ENCODE results near the gene GRM8.
A peak's percentile ranks its signal among the peaks of the same experiment; 100 is the strongest.
"Not testable (repeated sequence)": the region's sequence is repeated elsewhere in the genome, so short reads cannot be mapped to it uniquely, and the experiment has no call there.

The GRM8 gene

DNA sequence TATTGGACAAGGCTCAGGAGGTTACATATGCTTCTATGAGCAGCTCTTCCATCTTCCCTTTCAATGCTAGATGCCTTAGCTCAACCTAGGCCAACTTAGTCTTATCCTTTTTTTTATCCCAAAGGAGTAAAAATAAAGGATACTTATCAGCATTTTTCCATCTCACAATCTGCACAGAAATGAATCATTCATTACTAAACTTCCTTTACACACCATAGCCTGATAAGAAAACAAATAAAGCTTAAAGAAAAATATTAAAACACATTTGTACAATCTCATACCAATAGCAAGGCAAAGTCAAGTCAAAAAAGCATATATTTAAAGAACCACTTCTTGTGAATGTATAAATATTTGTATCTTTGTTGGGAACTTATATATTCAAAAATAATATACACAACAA lies 407.4 kb downstream of the GRM8 start:
- H3K4me3 ChIP-seq (ENCODE audit: low read depth, low read length) = no peak overlapping the region
- DNase-seq (ENCODE audit: low read depth) = no peak

- H3K4me3 ChIP-seq (ENCODE audit: low read depth, low read length) = no peak overlapping the region
- no peak for DNase-seq (ENCODE audit: low read depth)
These were observed 408.9 kb downstream of the GRM8 start for GRCh38 chr7:126843883-126844282.

DNA sequence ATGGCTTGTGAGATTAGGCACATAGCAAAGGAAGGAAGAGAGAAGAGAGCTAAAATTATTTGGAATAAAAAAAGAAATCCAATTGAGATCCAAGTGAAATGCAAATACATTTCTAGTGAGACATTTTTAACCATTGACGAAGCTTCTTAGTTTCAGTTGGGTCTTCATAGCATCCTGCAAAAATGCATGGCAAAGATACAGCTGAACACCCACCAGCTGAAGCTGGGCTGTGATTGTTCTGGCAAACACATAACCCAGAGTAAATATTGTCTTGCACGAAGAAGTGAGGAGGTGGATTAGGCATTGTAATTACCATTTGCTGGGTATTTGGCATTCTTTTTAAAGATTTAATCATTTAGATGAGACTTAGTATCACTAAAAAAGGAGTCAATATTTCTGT lies 409.4 kb downstream of the GRM8 start:
- DNase-seq (ENCODE audit: low read depth) = no peak
- no peak overlapping the region for H3K4me3 ChIP-seq (ENCODE audit: low read depth, low read length)

- no peak overlapping the region for H3K4me3 ChIP-seq (ENCODE audit: low read depth, low read length)
- no peak for DNase-seq (ENCODE audit: low read depth)
These were observed 410.3 kb downstream of the GRM8 start for GRCh38 chr7:126842451-126842850.

DNA sequence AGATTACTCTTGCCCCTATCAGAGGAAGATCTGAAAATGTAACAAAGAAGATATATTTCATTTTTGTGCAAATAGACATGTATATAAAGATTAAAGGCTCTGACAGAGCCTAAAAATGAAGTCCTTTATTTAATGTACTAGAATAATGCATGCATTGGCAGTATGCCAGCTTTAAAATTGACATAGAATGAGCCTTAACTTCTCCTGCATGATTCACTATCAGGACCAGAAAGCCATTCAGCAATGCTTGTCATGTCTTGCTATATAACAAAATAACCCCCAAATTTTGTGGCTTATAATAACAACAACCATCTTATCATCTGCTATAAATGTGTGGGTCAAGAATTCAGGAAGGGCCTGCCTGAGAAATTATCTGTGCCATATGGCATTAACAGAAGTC lies 411.9 kb downstream of the GRM8 start:
- no peak for DNase-seq (ENCODE audit: low read depth)
- H3K4me3 ChIP-seq (ENCODE audit: low read depth, low read length) = no peak overlapping the region

- H3K4me3 ChIP-seq (ENCODE audit: low read depth, low read length) = no peak overlapping the region
- DNase-seq (ENCODE audit: low read depth) = no peak
These were observed 413.1 kb downstream of the GRM8 start for GRCh38 chr7:126839624-126840023.

DNA sequence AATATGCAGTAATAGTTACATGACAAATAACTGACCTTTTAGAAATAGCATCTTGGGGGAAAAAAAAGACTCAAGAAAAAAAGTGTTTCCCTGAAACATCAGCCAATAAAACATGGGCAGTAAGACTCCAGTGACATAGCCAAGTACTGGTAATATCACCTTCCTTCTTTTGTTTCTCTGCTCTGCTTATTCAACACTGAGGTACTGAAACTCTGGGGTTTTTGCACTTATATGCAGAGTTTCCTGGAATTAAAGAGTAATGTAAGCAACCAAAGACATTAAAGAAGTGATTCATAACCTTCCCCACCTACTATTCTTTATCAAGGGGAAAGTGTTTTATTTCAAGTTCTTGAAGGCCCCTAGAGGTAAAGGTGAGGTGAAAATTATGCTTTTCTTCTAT lies 414.5 kb downstream of the GRM8 start:
- H3K4me3 ChIP-seq (ENCODE audit: low read depth, low read length) = no peak overlapping the region
- DNase-seq (ENCODE audit: low read depth) = no peak

DNA sequence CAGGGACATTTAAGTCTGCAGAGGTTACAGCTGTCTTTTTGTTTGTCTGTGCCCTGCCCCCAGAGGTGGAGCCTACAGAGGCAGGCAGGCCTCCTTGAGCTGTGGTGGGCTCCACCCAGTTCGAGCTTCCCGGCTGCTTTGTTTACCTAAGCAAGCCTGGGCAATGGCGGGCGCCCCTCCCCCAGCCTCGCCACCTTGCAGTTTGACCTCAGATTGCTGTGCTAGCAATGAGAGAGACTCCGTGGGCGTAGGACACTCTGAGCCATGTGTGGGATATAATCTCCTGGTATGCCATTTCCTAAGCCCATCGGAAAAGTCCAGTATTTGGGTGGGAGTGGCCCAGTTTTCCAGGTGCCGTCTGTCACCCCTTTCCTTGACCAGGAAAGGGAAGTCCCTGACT lies 421.5 kb downstream of the GRM8 start:
- not testable (repeated sequence) for H3K4me3 ChIP-seq (ENCODE audit: low read depth, low read length); DNase-seq (ENCODE audit: low read depth)

DNA sequence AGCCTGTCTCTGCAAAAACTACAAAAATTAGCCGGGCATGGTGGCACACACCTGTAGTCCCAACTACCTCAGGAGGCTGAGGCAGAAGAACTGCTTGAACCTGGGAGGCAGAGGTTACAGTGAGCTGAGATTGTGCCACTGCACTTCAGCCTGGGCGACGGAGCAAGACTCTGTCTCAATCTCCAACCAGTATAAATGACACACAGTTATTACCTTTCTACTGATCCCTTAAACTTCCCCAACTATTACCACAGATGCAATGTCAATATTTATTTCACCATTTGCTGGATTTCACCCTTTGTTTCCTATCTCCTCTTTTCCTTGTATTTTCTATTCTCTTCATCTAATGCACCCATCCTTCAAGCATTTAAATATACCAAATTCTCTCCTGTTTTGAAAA lies 431.8 kb downstream of the GRM8 start:
- DNase-seq (ENCODE audit: low read depth) = no peak
- H3K4me3 ChIP-seq (ENCODE audit: low read depth, low read length) = no peak overlapping the region

DNA sequence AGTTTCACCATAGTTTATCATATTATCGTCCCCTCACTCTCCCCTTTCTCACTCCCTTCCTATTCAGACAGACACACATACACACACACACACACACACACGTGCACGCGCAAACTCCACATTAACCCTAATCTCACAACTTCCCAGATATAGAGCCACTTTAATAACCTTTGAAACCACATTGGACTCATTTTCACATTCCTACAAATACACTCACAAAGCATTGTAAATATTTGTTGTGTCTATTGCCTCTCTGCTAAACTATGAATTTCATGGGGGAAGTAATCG lies 433.6 kb downstream of the GRM8 start:
- no peak overlapping the region for H3K4me3 ChIP-seq (ENCODE audit: low read depth, low read length)
- DNase-seq (ENCODE audit: low read depth) = no peak

- H3K4me3 ChIP-seq (ENCODE audit: low read depth, low read length) = no peak overlapping the region
- no peak for DNase-seq (ENCODE audit: low read depth)
These were observed 434.1 kb downstream of the GRM8 start for GRCh38 chr7:126818393-126819196.

- no peak overlapping the region for H3K4me3 ChIP-seq (ENCODE audit: low read depth, low read length)
- no peak for DNase-seq (ENCODE audit: low read depth)
These were observed 443.6 kb downstream of the GRM8 start for GRCh38 chr7:126809188-126809587.

GRCh38 chr7:126806614-126807013 lies 446.1 kb downstream of the GRM8 start:
- no peak for DNase-seq (ENCODE audit: low read depth)
- no peak overlapping the region for H3K4me3 ChIP-seq (ENCODE audit: low read depth, low read length)

- no peak overlapping the region for H3K4me3 ChIP-seq (ENCODE audit: low read depth, low read length)
These were observed 447.4 kb downstream of the GRM8 start for GRCh38 chr7:126805351-126805750.

DNA sequence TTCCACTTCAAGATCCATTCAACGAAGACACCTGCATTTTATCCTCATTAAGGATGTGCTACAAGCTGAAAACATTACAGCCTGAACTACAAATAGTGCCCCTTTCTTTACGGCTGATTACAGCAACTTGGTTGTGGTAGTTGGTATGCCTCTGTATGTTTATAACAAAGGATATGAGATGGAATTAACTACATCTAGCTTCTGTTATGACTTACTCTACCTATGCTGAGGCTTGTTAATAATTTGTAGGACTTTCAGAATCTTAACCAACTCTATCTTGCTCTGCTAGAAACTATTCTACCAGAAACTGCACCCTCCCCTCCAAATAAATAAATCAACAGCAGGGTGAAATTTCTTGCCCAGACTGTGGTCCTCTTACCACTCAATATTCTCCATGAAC lies 448.1 kb downstream of the GRM8 start:
- no peak for DNase-seq (ENCODE audit: low read depth)
- H3K4me3 ChIP-seq (ENCODE audit: low read depth, low read length) = no peak overlapping the region

More at GRCh38 chr7:126805351-126805750, 447.4 kb downstream of the GRM8 start:
- DNase-seq (ENCODE audit: low read depth) = no peak

GRCh38 chr7:126803990-126804389 lies 448.8 kb downstream of the GRM8 start:
- H3K4me3 ChIP-seq (ENCODE audit: low read depth, low read length) = no peak overlapping the region
- no peak for DNase-seq (ENCODE audit: low read depth)

GRCh38 chr7:126803060-126803665 lies 449.6 kb downstream of the GRM8 start:
- DNase-seq (ENCODE audit: low read depth) = peak; percentile 13

DNA sequence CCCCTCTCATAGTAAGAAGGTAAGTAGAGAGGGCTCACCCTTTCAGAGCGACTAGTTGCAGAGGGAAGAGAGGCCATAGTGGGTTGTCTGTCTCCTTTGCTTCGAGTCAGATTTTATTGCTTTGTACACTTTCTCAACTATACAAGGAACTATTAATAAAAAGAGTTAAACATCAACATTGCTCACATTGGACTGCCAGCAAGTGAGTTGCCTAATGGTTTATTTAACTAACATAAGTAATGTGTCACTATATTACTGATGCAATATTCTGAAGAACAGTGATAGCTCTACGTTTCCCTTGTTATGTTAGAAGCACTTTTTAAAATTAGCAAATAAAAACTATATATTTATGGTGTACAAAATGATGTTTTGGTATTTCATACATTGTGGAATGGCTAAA lies 451.0 kb downstream of the GRM8 start:
- H3K4me3 ChIP-seq (ENCODE audit: low read depth, low read length) = no peak overlapping the region
- DNase-seq (ENCODE audit: low read depth) = no peak

More at GRCh38 chr7:126803060-126803665, 449.6 kb downstream of the GRM8 start:
- no peak overlapping the region for H3K4me3 ChIP-seq (ENCODE audit: low read depth, low read length)

DNA sequence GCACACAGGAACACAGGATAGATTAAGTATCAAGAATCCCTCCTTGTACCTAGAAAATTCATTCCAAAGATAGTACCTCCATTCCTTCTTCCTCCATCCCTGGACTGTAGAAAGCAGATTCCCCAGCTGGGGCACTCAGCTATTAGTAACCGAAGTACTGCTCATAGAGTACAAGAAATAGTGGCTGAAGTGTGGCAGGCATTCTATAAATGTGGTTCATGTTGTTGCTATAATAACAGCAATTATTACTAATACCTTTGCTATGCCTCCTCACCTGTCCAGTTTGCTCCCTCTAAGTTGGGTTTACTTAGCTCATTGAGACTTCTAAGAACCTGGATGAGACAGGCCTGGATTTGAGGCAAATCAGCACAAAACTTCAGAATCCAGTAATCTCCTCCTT lies 453.2 kb downstream of the GRM8 start:
- no peak for DNase-seq (ENCODE audit: low read depth)
- H3K4me3 ChIP-seq (ENCODE audit: low read depth, low read length) = no peak overlapping the region

DNA sequence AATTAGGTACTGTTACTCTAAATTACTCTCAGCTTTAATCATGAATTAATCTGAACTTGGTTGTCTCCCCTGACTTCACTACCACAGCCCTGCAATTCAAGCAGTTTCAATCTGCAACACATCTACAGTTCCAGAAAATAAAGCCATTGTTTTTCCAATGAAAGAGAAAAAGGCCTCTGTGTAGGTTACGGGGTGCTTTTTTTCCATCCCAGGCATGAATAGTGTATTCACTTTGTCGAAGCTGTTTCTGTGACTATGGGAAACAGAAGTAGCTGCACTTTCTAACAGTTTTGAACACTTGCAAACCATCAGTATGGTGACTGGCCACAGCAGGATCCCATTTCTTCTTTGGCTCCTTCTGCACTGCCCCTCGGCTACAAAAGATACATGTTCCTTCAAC lies 460.2 kb downstream of the GRM8 start:
- H3K4me3 ChIP-seq (ENCODE audit: low read depth, low read length) = no peak overlapping the region
- DNase-seq (ENCODE audit: low read depth) = no peak

DNA sequence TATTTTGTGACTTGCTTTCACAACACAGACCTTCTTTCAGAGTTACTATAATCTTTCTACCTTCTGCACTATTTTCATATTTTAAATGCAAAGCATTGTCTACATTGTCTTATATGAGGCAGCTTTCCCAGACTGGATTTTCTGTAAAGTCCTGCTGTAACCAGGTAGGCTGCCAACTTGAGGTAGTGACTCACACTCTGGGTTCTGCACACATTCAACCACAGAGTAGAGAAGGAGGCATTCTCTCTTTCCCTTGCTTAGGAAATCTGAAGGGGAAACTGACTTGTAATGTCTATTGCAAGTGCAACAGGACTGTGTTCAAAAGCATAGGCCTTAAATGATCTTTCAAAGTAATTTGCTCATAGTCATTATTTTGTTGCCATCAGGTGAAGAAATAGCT lies 461.4 kb downstream of the GRM8 start:
- DNase-seq (ENCODE audit: low read depth) = no peak
- H3K4me3 ChIP-seq (ENCODE audit: low read depth, low read length) = no peak overlapping the region

Measured in skeletal muscle cell (primary cell).